GM19351 (cell line): Measurements from ENCODE around the gene UGP2.
A peak's percentile ranks its signal among the peaks of the same experiment; 100 is the strongest.

ENCODE experiments used
- ATAC-seq: cut with Tn5 transposase; IDR thresholded peaks from one replicate; pipeline ENCODE4 v1.9.1; 2021; ENCODE audit warnings: mild to moderate bottlenecking, moderate library complexity; ENCODE audit not compliant: unreplicated experiment

UGP2 gene

GRCh38 chr2:63863707-63864106 lies 22.0 kb downstream of the UGP2 start:
- no peak for ATAC-seq

GRCh38 chr2:63865159-63865799 lies 23.6 kb downstream of the UGP2 start:
- no peak for ATAC-seq

GRCh38 chr2:63866009-63866709 lies 24.5 kb downstream of the UGP2 start:
- no peak for ATAC-seq

- no peak for ATAC-seq
Measured at GRCh38 chr2:63870679-63871078, 29.0 kb downstream of the UGP2 start.

- no peak for ATAC-seq
Measured at GRCh38 chr2:63871864-63872263, 30.2 kb downstream of the UGP2 start.

GRCh38 chr2:63872571-63873328 lies 31.1 kb downstream of the UGP2 start:
- no peak for ATAC-seq

GRCh38 chr2:63874204-63875130 lies 32.8 kb downstream of the UGP2 start:
- ATAC-seq: no peak

GRCh38 chr2:63875131-63875527 lies 33.4 kb downstream of the UGP2 start:
- no peak for ATAC-seq

GRCh38 chr2:63875559-63876245 lies 34.0 kb downstream of the UGP2 start:
- no peak for ATAC-seq

GRCh38 chr2:63876311-63876710 lies 34.6 kb downstream of the UGP2 start:
- ATAC-seq: no peak

GRCh38 chr2:63878486-63878885 lies 36.8 kb downstream of the UGP2 start:
- no peak for ATAC-seq

GRCh38 chr2:63879876-63880433 lies 38.3 kb downstream of the UGP2 start:
- no peak for ATAC-seq

- no peak for ATAC-seq
Measured at GRCh38 chr2:63880625-63881024, 38.9 kb downstream of the UGP2 start.

- no peak for ATAC-seq
Measured at GRCh38 chr2:63881205-63881604, 39.5 kb downstream of the UGP2 start.

GRCh38 chr2:63882395-63883105 lies 40.9 kb downstream of the UGP2 start:
- ATAC-seq: no peak

- ATAC-seq: no peak
Measured at GRCh38 chr2:63886445-63886844, 44.7 kb downstream of the UGP2 start.

- no peak for ATAC-seq
Measured at GRCh38 chr2:63888053-63888452, 46.4 kb downstream of the UGP2 start.

GRCh38 chr2:63888490-63889402 lies 47.0 kb downstream of the UGP2 start:
- ATAC-seq: peak; percentile 73
